ENCODE measurements around the gene KRT13.

KRT13 gene

DNA sequence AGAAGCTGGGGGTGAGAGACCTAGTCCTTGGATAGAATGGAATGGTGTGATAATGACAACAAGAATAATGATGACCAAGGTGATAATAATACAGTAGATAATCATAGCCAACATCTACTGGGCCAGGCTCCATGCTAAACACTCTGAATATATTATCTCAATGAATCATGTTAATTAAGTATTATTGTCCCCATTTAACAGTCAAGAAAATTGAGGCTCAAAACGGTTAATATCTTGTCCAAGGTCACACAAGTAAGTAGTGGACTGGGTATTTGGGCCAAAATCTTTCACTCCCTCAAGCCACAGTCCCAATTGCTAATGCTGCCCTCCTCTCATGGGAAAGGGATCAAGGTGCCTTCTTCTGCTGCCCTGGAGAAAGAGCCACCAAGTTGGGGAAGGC, 26.6 kb upstream of the KRT13 start:
- Histone ChIP-seq H3K27me3 (peaks cover 99% of the 10 kb centered on the region), H3K27ac (no peak overlapping the region), H3K9me3 (no peaks in the 10 kb centered on the region), H3K4me1 (ENCODE audit: control insufficient read depth in 1 of 2, insufficient read depth in 1 of 2, low read depth in 1 of 2, low read length in 1 of 2) (peaks cover 0 to 10% of the 10 kb centered on the region in 2 experiments), H3K36me3 (no peaks in the 10 kb centered on the region), H3K4me3 (ENCODE audit: low read depth in 1 of 2, low read length in 1 of 2) (no peak overlapping the region)
- TF ChIP-seq, protein P1, sequence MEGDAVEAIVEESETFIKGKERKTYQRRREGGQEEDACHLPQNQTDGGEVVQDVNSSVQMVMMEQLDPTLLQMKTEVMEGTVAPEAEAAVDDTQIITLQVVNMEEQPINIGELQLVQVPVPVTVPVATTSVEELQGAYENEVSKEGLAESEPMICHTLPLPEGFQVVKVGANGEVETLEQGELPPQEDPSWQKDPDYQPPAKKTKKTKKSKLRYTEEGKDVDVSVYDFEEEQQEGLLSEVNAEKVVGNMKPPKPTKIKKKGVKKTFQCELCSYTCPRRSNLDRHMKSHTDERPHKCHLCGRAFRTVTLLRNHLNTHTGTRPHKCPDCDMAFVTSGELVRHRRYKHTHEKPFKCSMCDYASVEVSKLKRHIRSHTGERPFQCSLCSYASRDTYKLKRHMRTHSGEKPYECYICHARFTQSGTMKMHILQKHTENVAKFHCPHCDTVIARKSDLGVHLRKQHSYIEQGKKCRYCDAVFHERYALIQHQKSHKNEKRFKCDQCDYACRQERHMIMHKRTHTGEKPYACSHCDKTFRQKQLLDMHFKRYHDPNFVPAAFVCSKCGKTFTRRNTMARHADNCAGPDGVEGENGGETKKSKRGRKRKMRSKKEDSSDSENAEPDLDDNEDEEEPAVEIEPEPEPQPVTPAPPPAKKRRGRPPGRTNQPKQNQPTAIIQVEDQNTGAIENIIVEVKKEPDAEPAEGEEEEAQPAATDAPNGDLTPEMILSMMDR (IDR thresholded peaks at IDR 0.05) = no peak

GRCh38 chr17:41530062-41531048, 24.9 kb upstream of the KRT13 start:
- peaks cover 99% of the 10 kb centered on the region for H3K27me3 ChIP-seq
- H3K36me3 ChIP-seq = no peaks in the 10 kb centered on the region
- H3K4me3 ChIP-seq (ENCODE audit: low read depth in 1 of 2, low read length in 1 of 2) = no peak overlapping the region
- no peak overlapping the region for H3K27ac ChIP-seq
- H3K9me3 ChIP-seq = no peaks in the 10 kb centered on the region
- TF ChIP-seq, protein P1 (IDR thresholded peaks at IDR 0.05) = no peak
- peaks cover 0 to 10% of the 10 kb centered on the region in 2 experiments for H3K4me1 ChIP-seq (ENCODE audit: control insufficient read depth in 1 of 2, insufficient read depth in 1 of 2, low read depth in 1 of 2, low read length in 1 of 2)

- Histone ChIP-seq H3K4me1 (ENCODE audit: control insufficient read depth in 1 of 2, insufficient read depth in 1 of 2, low read depth in 1 of 2, low read length in 1 of 2) (peaks cover 0 to 10% of the 10 kb centered on the region in 2 experiments), H3K4me3 (ENCODE audit: low read depth in 1 of 2, low read length in 1 of 2) (no peak overlapping the region), H3K27me3 (peaks cover 99% of the 10 kb centered on the region), H3K36me3 (no peaks in the 10 kb centered on the region), H3K27ac (no peak overlapping the region), H3K9me3 (no peaks in the 10 kb centered on the region)
- TF ChIP-seq, protein P1 (IDR thresholded peaks at IDR 0.05) = no peak
These were observed 24.1 kb upstream of the KRT13 start for GRCh38 chr17:41529491-41529915.

DNA sequence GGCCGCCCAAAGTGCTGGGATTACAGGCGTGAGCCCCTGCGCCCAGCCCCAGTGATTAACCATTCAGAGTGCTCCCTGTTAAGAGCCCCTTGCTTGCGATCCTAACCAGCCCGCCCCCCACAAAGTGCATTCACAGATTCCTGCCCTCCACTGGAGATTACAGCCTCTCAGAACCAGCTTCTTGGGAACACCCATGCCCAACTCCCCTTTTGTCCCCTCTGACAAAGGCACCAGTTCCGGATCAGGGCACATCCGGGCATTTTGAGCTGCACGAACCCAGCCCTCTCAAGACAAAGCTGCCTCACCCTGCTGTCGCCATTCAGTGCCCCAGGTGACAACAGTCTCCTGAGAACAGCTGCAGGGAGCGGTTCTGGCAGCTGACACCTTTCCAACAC, 23.5 kb upstream of the KRT13 start:
- Histone ChIP-seq H3K4me1 (ENCODE audit: control insufficient read depth in 1 of 2, insufficient read depth in 1 of 2, low read depth in 1 of 2, low read length in 1 of 2) (peaks cover 0 to 10% of the 10 kb centered on the region in 2 experiments), H3K9me3 (no peaks in the 10 kb centered on the region), H3K27ac (no peak overlapping the region), H3K27me3 (peaks cover 100% of the 10 kb centered on the region), H3K4me3 (ENCODE audit: low read depth in 1 of 2, low read length in 1 of 2) (no peak overlapping the region), H3K36me3 (no peaks in the 10 kb centered on the region)
- TF ChIP-seq, protein P1 (IDR thresholded peaks at IDR 0.05) = no peak

DNA sequence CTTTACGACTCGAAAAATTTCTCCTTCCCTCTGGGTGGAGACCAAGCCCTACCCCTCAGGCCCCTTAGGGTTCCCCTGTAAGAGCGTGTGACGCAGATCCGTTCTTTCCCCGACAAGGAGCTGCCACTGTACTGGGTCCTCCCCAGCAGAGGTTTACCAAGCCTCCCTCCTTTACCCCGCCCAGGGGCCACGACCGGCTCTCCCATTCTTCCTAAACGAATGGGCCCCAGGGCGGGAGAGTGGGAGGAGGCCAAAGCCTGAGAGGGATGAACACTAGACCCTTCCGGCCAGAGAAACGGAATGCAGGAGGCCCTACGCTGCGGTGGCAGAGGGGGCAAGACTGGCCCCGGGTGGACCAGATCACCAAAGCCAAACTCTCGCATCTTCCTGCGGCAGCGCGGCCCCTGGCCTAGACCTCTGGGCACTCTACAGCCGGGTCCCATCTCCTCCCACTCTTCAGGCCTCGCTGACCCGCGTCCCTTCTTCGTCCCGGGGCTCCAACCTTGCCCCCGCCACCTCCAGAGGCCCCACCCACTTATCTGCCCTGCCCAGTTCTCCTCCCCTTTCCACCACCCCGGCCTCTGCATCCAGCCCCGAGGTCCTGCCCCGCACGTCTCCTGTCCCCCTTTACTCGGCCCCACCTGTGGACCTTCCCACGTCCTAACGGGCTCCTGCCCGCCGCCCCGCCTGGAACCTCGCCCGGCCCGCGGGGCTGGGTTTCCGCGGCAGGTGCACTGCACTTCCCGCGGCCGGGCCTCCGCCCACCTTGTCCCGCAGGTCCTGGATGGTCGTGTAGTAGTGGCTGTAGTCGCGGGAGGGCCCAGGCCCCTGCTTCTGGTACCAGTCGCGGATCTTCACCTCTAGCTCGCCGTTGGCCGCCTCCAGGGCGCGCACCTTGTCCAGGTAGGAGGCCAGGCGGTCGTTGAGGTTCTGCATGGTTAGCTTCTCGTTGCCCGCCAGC, 21.9 kb upstream of the KRT13 start:
- Histone ChIP-seq H3K27me3 (peaks cover 92% of the 10 kb centered on the region), H3K27ac (no peak overlapping the region), H3K4me3 (ENCODE audit: low read depth in 1 of 2, low read length in 1 of 2) (peak overlapping the region; percentile 1 to 44), H3K9me3 (no peaks in the 10 kb centered on the region), H3K36me3 (no peaks in the 10 kb centered on the region), H3K4me1 (ENCODE audit: control insufficient read depth in 1 of 2, insufficient read depth in 1 of 2, low read depth in 1 of 2, low read length in 1 of 2) (peaks cover 0 to 10% of the 10 kb centered on the region in 2 experiments)
- TF ChIP-seq, protein P1 (IDR thresholded peaks at IDR 0.05) = no peak

All from neutrophil (primary cell).